ENCODE data around the gene IRF4. TPM values are rescaled to one million over a fixed set of nuclear protein-coding genes. Genes with fewer than 3 reads are reported as not detected.
"Not testable (repeated sequence)": the region's sequence is repeated elsewhere in the genome, so short reads cannot be mapped to it uniquely, and the experiment has no call there.

The IRF4 gene
- total RNA-seq, 5 donors from 2014 or later (not counting 1 experiment from before 2014, with no cell fraction given) = 16.9 to 67.2 (median 28.4) TPM

DNA sequence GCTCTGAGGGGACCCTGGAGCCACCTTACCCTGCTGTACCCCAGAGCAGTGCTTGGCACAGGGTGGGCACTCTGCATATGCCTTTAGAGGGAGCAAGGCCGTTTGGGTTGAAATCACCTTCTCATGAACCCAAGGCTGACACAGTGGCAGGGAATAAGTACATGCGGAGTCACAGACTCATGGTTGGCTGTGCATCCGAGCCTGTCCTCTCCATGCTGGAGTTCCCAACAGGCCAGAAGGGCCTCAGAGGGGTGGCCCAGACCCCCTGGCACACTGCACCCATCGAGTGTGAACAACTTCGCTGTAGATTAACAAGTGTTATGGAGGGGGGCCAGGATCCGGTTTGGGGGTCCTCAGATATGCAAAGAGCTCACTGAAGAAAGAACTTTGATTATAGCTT lies 21.0 kb upstream of the IRF4 start:
- peaks cover 6 to 11% (median 7%) of the 10 kb centered on the region in 3 donors for H3K4me1 Mint-ChIP-seq
- H3K27me3 Mint-ChIP-seq = peaks cover 14 to 18% of the 10 kb centered on the region in 2 donors
- H3K27me3 ChIP-seq (replicated peaks in 1 of 2; ENCODE audit: control insufficient read depth in 2 of 2, extremely low read depth in 1 of 2, insufficient read depth in 2 of 2, low read length in 1 of 2) = peaks cover 0 to 60% of the 10 kb centered on the region in 2 experiments
- peaks cover 0 to 10% of the 10 kb centered on the region in 2 experiments for H3K4me1 ChIP-seq (ENCODE audit: control insufficient read depth in 1 of 2, extremely low read depth in 1 of 2, insufficient read depth in 2 of 2, low read length in 2 of 2)
- no peak overlapping the region for H3K4me3 Mint-ChIP-seq
- ChIA-PET POLR2A (no interaction called here), CTCF (no interaction called here)
- no peak overlapping the region for H3K4me3 ChIP-seq (ENCODE audit: control insufficient read depth in 1 of 2, extremely low read depth in 1 of 2, low read length in 1 of 2)
- WGBS (ENCODE audit: insufficient coverage) = 76% methylated on average over 6 of the region's 6 CpGs
- no peaks in the 10 kb centered on the region for H3K36me3 ChIP-seq (ENCODE audit: control insufficient read depth in 2 of 2, extremely low read depth in 1 of 2, insufficient read depth in 1 of 2, low read length in 1 of 2)
- no peak for ATAC-seq (replicated peaks in 1 of 4)
- H3K9me3 Mint-ChIP-seq = peaks cover 2 to 14% (median 5%) of the 10 kb centered on the region in 3 donors
- H3K27ac ChIP-seq (ENCODE audit: low read length) = no peak overlapping the region
- no peaks in the 10 kb centered on the region for H3K36me3 Mint-ChIP-seq
- no peak overlapping the region for H3K27ac Mint-ChIP-seq
- DNase-seq = no peak
- no peaks in the 10 kb centered on the region for H3K9me3 ChIP-seq

DNA sequence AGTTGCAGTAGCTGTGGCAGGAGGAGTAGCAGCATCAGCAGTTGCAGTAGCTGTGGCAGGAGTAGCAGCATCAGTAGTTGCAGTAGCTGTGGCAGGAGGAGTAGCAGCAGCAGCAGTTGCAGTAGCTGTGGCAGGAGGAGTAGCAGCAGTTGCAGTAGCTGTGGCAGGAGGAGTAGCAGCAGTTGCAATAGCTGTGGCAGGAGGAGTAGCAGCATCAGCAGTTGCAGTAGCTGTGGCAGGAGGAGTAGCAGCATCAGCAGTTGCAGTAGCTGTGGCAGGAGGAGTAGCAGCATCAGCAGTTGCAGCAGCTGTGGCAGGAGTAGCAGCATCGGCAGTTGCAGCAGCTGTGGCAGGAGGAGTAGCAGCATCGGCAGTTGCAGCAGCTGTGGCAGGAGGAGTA lies 19.7 kb upstream of the IRF4 start:
- H3K4me3 ChIP-seq (ENCODE audit: control insufficient read depth in 1 of 2, extremely low read depth in 1 of 2, low read length in 1 of 2); CTCF ChIA-PET; H3K27ac ChIP-seq (ENCODE audit: low read length); DNase-seq; H3K9me3 ChIP-seq; H3K27ac Mint-ChIP-seq; H3K4me1 ChIP-seq (ENCODE audit: control insufficient read depth in 1 of 2, extremely low read depth in 1 of 2, insufficient read depth in 2 of 2, low read length in 2 of 2); POLR2A ChIA-PET; H3K36me3 Mint-ChIP-seq; ATAC-seq (replicated peaks in 1 of 4); H3K4me3 Mint-ChIP-seq; H3K36me3 ChIP-seq (ENCODE audit: control insufficient read depth in 2 of 2, extremely low read depth in 1 of 2, insufficient read depth in 1 of 2, low read length in 1 of 2): not testable (repeated sequence)
- H3K27me3 Mint-ChIP-seq = peaks cover 15 to 22% of the 10 kb centered on the region in 2 donors
- peaks cover 0 to 14% (median 5%) of the 10 kb centered on the region in 3 donors for H3K9me3 Mint-ChIP-seq
- H3K4me1 Mint-ChIP-seq = peaks cover 7 to 12% (median 8%) of the 10 kb centered on the region in 3 donors
- WGBS (ENCODE audit: insufficient coverage) = 91% methylated on average over 2 of the region's 2 CpGs
- peaks cover 0 to 60% of the 10 kb centered on the region in 2 experiments for H3K27me3 ChIP-seq (replicated peaks in 1 of 2; ENCODE audit: control insufficient read depth in 2 of 2, extremely low read depth in 1 of 2, insufficient read depth in 2 of 2, low read length in 1 of 2)

DNA sequence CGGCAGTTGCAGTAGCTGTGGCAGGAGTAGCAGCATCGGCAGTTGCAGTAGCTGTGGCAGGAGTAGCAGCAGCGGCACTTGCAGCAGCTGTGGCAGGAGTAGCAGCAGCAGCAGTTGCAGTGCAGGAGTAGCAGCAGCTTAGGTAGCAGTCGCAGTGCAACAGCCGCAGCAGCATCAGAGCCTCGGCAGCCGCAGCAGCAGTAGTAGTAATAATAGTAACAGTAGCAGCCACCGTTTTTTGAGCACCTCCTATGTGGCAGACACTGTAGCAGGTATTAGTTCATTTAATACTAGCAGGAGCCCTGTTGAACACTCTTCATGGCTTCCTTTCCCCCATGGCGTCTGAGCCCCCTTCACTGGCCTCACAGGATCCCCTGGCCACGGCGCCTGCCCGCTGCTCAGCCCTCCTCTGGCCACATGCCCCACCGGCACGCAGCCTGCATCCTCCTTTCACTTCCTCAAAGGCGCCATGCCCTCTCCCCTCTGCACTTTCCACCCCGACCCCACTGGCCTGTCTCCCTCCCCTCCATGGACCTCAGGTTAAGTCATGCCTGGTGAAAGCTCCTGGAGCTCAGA lies 19.1 kb upstream of the IRF4 start:
- POLR2A ChIA-PET = no interaction called here
- H3K36me3 Mint-ChIP-seq = no peaks in the 10 kb centered on the region
- Histone ChIP-seq H3K4me3 (ENCODE audit: control insufficient read depth in 1 of 2, extremely low read depth in 1 of 2, low read length in 1 of 2) (no peak overlapping the region), H3K27ac (ENCODE audit: low read length) (no peak overlapping the region), H3K9me3 (no peaks in the 10 kb centered on the region), H3K27me3 (replicated peaks in 1 of 2; ENCODE audit: control insufficient read depth in 2 of 2, extremely low read depth in 1 of 2, insufficient read depth in 2 of 2, low read length in 1 of 2) (peaks cover 0 to 62% of the 10 kb centered on the region in 2 experiments), H3K4me1 (ENCODE audit: control insufficient read depth in 1 of 2, extremely low read depth in 1 of 2, insufficient read depth in 2 of 2, low read length in 2 of 2) (peaks cover 0 to 10% of the 10 kb centered on the region in 2 experiments), H3K36me3 (ENCODE audit: control insufficient read depth in 2 of 2, extremely low read depth in 1 of 2, insufficient read depth in 1 of 2, low read length in 1 of 2) (no peaks in the 10 kb centered on the region)
- 64% methylated on average over 16 of the region's 16 CpGs for WGBS (ENCODE audit: insufficient coverage)
- peak in 1 of 4 experiments; percentile 29 for ATAC-seq (replicated peaks in 1 of 4)
- peaks cover 20 to 22% of the 10 kb centered on the region in 2 donors for H3K27me3 Mint-ChIP-seq
- CTCF ChIA-PET = no interaction called here
- H3K4me1 Mint-ChIP-seq = peaks cover 10 to 16% (median 12%) of the 10 kb centered on the region in 3 donors
- DNase-seq = no peak
- no peak overlapping the region for H3K27ac Mint-ChIP-seq
- H3K4me3 Mint-ChIP-seq = peak overlapping the region in 1 of 3 donors; percentile 47
- H3K9me3 Mint-ChIP-seq = peaks cover 0 to 9% (median 5%) of the 10 kb centered on the region in 3 donors

DNA sequence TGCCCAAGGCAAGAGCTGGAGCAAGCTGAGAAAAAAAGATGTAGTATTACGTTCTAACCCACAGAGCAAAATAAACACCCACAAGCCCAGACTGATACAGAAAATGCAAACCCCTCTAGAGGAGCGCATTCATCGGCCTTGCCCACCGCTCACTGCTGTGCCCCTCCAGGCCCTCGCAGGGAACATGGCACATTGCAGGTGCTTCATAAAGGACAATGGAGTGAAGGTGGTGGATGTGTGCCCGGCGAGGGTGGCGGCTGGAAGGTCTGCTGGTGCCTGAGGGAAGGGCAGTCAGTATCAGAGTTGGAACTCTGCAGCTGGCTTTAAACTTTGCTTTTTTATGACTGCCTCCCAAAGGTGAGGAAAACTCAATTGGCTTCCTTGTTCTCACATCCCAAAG lies 18.5 kb upstream of the IRF4 start:
- H3K4me3 Mint-ChIP-seq = peak overlapping the region in 1 of 3 donors; percentile 47
- H3K27me3 Mint-ChIP-seq = peaks cover 20% of the 10 kb centered on the region in 2 donors
- peaks cover 0 to 58% of the 10 kb centered on the region in 2 experiments for H3K27me3 ChIP-seq (replicated peaks in 1 of 2; ENCODE audit: control insufficient read depth in 2 of 2, extremely low read depth in 1 of 2, insufficient read depth in 2 of 2, low read length in 1 of 2)
- WGBS (ENCODE audit: insufficient coverage) = 92% methylated on average over 6 of the region's 8 CpGs
- no peak overlapping the region for H3K27ac Mint-ChIP-seq
- ChIA-PET POLR2A (no interaction called here), CTCF (no interaction called here)
- H3K9me3 Mint-ChIP-seq = peaks cover 0 to 5% (median 5%) of the 10 kb centered on the region in 3 donors
- peaks cover 0 to 10% of the 10 kb centered on the region in 2 experiments for H3K4me1 ChIP-seq (ENCODE audit: control insufficient read depth in 1 of 2, extremely low read depth in 1 of 2, insufficient read depth in 2 of 2, low read length in 2 of 2)
- no peak for ATAC-seq (replicated peaks in 1 of 4)
- no peak overlapping the region for H3K4me3 ChIP-seq (ENCODE audit: control insufficient read depth in 1 of 2, extremely low read depth in 1 of 2, low read length in 1 of 2)
- no peaks in the 10 kb centered on the region for H3K36me3 Mint-ChIP-seq
- H3K4me1 Mint-ChIP-seq = peaks cover 10 to 16% (median 12%) of the 10 kb centered on the region in 3 donors
- no peaks in the 10 kb centered on the region for H3K9me3 ChIP-seq
- no peak for DNase-seq
- H3K36me3 ChIP-seq (ENCODE audit: control insufficient read depth in 2 of 2, extremely low read depth in 1 of 2, insufficient read depth in 1 of 2, low read length in 1 of 2) = no peaks in the 10 kb centered on the region
- no peak overlapping the region for H3K27ac ChIP-seq (ENCODE audit: low read length)

DNA sequence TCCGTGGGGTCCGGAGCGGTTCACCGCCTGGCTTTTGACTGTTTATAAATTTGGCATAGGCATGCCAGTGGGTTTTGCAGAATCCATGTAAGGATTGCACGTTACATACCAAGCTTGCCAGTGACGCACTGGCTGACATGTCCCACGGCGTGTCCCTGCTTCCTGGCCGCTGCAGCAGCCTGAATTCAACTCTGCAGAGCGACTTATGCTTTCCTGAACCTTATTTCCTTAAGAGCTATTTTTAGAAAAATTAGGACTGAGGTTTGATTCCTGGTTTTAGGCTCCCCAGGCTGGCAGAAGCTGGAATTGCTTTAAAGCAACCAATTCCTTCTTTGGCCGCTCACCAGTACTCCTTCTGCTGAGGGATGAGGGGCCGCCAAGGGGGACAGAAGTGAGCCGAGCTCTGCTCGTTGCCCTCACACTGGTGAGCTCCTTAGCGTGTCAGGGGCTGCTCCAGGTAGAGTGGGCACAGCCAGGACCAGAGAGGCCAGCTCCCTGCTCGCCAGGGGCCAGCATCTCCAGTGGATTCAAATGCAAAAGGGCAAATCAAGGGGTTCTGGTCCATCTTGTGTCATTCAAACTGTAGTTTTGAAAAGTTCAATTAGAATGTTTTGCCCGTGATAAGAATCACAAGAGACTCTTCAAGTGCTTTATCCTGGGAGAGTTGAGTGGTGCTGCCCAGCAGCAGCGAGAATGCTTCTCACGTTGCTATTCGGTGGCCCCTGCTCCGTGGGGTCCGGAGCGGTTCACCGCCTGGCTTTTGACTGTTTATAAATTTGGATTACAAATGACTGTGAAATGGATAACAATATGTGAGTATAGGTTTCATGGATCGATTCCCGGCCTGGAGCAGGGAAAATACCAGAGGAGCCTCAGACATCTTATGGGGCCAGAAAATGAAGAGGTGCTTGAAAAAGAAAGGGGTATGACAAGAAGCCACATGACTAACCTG lies 17.5 kb upstream of the IRF4 start:
- H3K4me1 ChIP-seq (ENCODE audit: control insufficient read depth in 1 of 2, extremely low read depth in 1 of 2, insufficient read depth in 2 of 2, low read length in 2 of 2) = peaks cover 0 to 10% of the 10 kb centered on the region in 2 experiments
- ATAC-seq (replicated peaks in 1 of 4) (no peak), DNase-seq (no peak)
- no peaks in the 10 kb centered on the region for H3K36me3 ChIP-seq (ENCODE audit: control insufficient read depth in 2 of 2, extremely low read depth in 1 of 2, insufficient read depth in 1 of 2, low read length in 1 of 2)
- no peak overlapping the region for H3K4me3 ChIP-seq (ENCODE audit: control insufficient read depth in 1 of 2, extremely low read depth in 1 of 2, low read length in 1 of 2)
- CTCF ChIA-PET = no interaction called here
- POLR2A ChIA-PET = no interaction called here
- Mint-ChIP-seq H3K27me3 (peaks cover 20 to 23% of the 10 kb centered on the region in 2 donors), H3K4me1 (peaks cover 10 to 16% (median 12%) of the 10 kb centered on the region in 3 donors), H3K4me3 (no peak overlapping the region), H3K36me3 (no peaks in the 10 kb centered on the region), H3K9me3 (peaks cover 0 to 5% (median 5%) of the 10 kb centered on the region in 3 donors), H3K27ac (no peak overlapping the region)
- H3K27me3 ChIP-seq (replicated peaks in 1 of 2; ENCODE audit: control insufficient read depth in 2 of 2, extremely low read depth in 1 of 2, insufficient read depth in 2 of 2, low read length in 1 of 2) = peaks cover 0 to 55% of the 10 kb centered on the region in 2 experiments
- no peaks in the 10 kb centered on the region for H3K9me3 ChIP-seq
- no peak overlapping the region for H3K27ac ChIP-seq (ENCODE audit: low read length)
- WGBS (ENCODE audit: insufficient coverage) = 86% methylated on average over 24 of the region's 26 CpGs

DNA sequence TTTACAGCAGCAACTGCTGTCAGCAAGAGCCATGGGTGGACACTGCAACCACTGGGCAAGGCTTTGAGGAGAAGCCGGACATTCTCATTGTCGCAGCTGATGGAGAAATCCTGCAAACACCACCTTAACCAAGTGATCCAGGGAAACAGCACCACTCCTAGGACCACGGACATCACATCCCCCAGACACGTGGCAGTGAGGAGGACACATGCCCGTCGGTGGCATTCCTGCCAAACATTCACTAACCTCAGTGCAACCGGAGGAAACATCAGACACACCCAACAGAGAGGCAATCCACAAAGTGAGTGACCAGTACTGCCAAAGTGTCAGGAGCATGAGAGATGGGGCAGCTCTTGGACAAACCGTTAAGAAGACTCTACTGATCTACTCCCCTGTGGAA lies 16.6 kb upstream of the IRF4 start:
- H3K4me1 ChIP-seq (ENCODE audit: control insufficient read depth in 1 of 2, extremely low read depth in 1 of 2, insufficient read depth in 2 of 2, low read length in 2 of 2) = peaks cover 0 to 17% of the 10 kb centered on the region in 2 experiments
- no peak overlapping the region for H3K4me3 ChIP-seq (ENCODE audit: control insufficient read depth in 1 of 2, extremely low read depth in 1 of 2, low read length in 1 of 2)
- POLR2A ChIA-PET = no interaction called here
- H3K9me3 ChIP-seq = no peaks in the 10 kb centered on the region
- no peak for DNase-seq
- no peak overlapping the region for H3K27ac Mint-ChIP-seq
- H3K4me1 Mint-ChIP-seq = peaks cover 13 to 16% (median 16%) of the 10 kb centered on the region in 3 donors
- peaks cover 15 to 25% of the 10 kb centered on the region in 2 donors for H3K27me3 Mint-ChIP-seq
- CTCF ChIA-PET = no interaction called here
- peaks cover 0 to 5% (median 5%) of the 10 kb centered on the region in 3 donors for H3K9me3 Mint-ChIP-seq
- H3K36me3 Mint-ChIP-seq = no peaks in the 10 kb centered on the region
- peaks cover 0 to 57% of the 10 kb centered on the region in 2 experiments for H3K27me3 ChIP-seq (replicated peaks in 1 of 2; ENCODE audit: control insufficient read depth in 2 of 2, extremely low read depth in 1 of 2, insufficient read depth in 2 of 2, low read length in 1 of 2)
- no peak overlapping the region for H3K27ac ChIP-seq (ENCODE audit: low read length)
- WGBS (ENCODE audit: insufficient coverage) = 83% methylated on average over 7 of the region's 8 CpGs
- H3K36me3 ChIP-seq (ENCODE audit: control insufficient read depth in 2 of 2, extremely low read depth in 1 of 2, insufficient read depth in 1 of 2, low read length in 1 of 2) = no peaks in the 10 kb centered on the region
- ATAC-seq (replicated peaks in 1 of 4) = no peak
- H3K4me3 Mint-ChIP-seq = no peak overlapping the region

Data from T-cell (primary cell).